Measurements from ENCODE around the gene PVALEF. TPM values are rescaled to one million over a fixed set of nuclear protein-coding genes. Genes with fewer than 3 reads are reported as not detected.

Gene PVALEF
- total and polyA plus RNA-seq, 2 of the 8 experiments (the other 6 are each of a cell fraction or from before 2014, with no cell fraction given) = 0.03 TPM; not detected in 1

GRCh38 chr17:81170727-81171494, 5.6 kb downstream of the PVALEF start:
- Histone ChIP-seq H4K20me1 (replicated peaks in 1 of 2; ENCODE audit: control insufficient read depth in 1 of 2, insufficient read depth in 2 of 2, low read length in 2 of 2) (peaks cover 0 to 8% of the 10 kb centered on the region in 2 experiments), H4K8ac (ENCODE audit: extremely low read depth, insufficient read depth, low read length) (no peak overlapping the region), H3K4me1 (replicated peaks in 1 of 4; ENCODE audit: control insufficient read depth in 3 of 4, insufficient read depth in 4 of 4, low read length in 3 of 4) (peaks cover 0 to 4% (median 0%) of the 10 kb centered on the region in 4 experiments; a peak in 2 of 7 replicates), H2BK5ac (ENCODE audit: low read depth, low read length) (no peak overlapping the region), H3K27me3 (replicated peaks in 1 of 4; ENCODE audit: control insufficient read depth in 3 of 4, extremely low read depth in 1 of 4, insufficient read depth in 3 of 4, low read length in 3 of 4) (peaks cover 0 to 7% (median 3%) of the 10 kb centered on the region in 4 experiments; a peak in 4 of 7 replicates), H3K56ac (replicated peaks; ENCODE audit: insufficient read length, low read depth, low read length) (no peak overlapping the region), H2BK120ac (replicated peaks; ENCODE audit: low read depth, low read length) (no peak overlapping the region), H2BK12ac (ENCODE audit: low read depth, low read length) (no peak overlapping the region), H3K79me1 (ENCODE audit: low read depth, low read length) (no peaks in the 10 kb centered on the region; the same call in 1 of the 2 replicates), H2AK5ac (ENCODE audit: low read depth, low read length) (no peak overlapping the region), H3K4me2 (ENCODE audit: insufficient read depth in 1 of 2, low read depth in 2 of 2, low read length in 2 of 2) (no peak overlapping the region), H2AFZ (ENCODE audit: low read length) (no peak overlapping the region), H3K4me3 (ENCODE audit: extremely low read depth in 1 of 4, insufficient read depth in 2 of 4, low read depth in 3 of 4, low read length in 4 of 4) (no peak overlapping the region), H3K4ac (replicated peaks; ENCODE audit: insufficient read length, low read depth, low read length) (no peak overlapping the region), H3K23ac (ENCODE audit: insufficient read length) (no peak overlapping the region), H3K14ac (ENCODE audit: insufficient read length) (no peak overlapping the region), H2BK15ac (ENCODE audit: low read length) (no peak overlapping the region), H3K18ac (ENCODE audit: extremely low read depth, low read length) (no peak overlapping the region), H3K79me2 (ENCODE audit: control insufficient read depth in 1 of 2, insufficient read depth in 2 of 2, low read length in 2 of 2) (peaks cover 0 to 4% of the 10 kb centered on the region in 2 experiments; a peak in 2 of 4 replicates), H3K27ac (ENCODE audit: low read depth, low read length) (no peak overlapping the region), H3K36me3 (ENCODE audit: control insufficient read depth in 2 of 4, insufficient read depth in 4 of 4, low read length in 3 of 4) (no peaks in the 10 kb centered on the region; a peak in 1 of 8 replicates), H2BK20ac (ENCODE audit: low read length) (no peak overlapping the region), H3K9me3 (ENCODE audit: insufficient read depth in 2 of 2, low read depth in 1 of 2, low read length in 1 of 2) (no peaks in the 10 kb centered on the region), H3K23me2 (ENCODE audit: low read depth, low read length) (peaks cover 9% of the 10 kb centered on the region), H4K5ac (ENCODE audit: insufficient read length, low read depth, low read length) (no peak overlapping the region), H3K9ac (replicated peaks in 1 of 4; ENCODE audit: extremely low read depth in 1 of 4, low read depth in 3 of 4, low read length in 3 of 4) (no peak overlapping the region), H4K91ac (replicated peaks; ENCODE audit: insufficient read length, low read length) (no peak overlapping the region)
- ChIA-PET CTCF (ENCODE audit: partially characterized antibody) (interaction anchor here (0.8 to 1.4 kb wide), 3 partner anchors 22 to 595 kb away, joined by 3 read pairs; no protein-coding TSS in a partner anchor), POLR2A (ENCODE audit: partially characterized antibody) (interaction anchor here (1.2 to 1.6 kb wide), 3 partner anchors 9 to 37 kb away, joined by 3 to 5 read pairs (median 3); no protein-coding TSS in a partner anchor)
- 87% methylated on average over 15 of the region's 15 CpGs; no CpG with 5 or more reads in 1 of the 2 experiments for WGBS, 2 experiments (ENCODE audit: extremely low coverage in 1 of 2, insufficient coverage in 1 of 2, insufficient read length in 1 of 2, insufficient replicate concordance in 2 of 2, low coverage in 1 of 2, low lambda C conversion rate in 2 of 2, missing lambda C conversion rate in 1 of 2)
- no peak for DNase-seq (ENCODE audit: low read depth in 1 of 2, low spot score in 2 of 2)
- FAIRE-seq = no peak
- TF ChIP-seq HDAC6 (IDR thresholded peaks at IDR 0.05; ENCODE audit: low read depth, low read length) (no peak), TCF12 (IDR thresholded peaks at IDR 0.05; ENCODE audit: low read depth, low read length) (no peak), RNF2 (IDR thresholded peaks at IDR 0.05; ENCODE audit: borderline replicate concordance, low read depth, low read length, missing control alignments, poor library complexity, severe bottlenecking) (no peak), JUN (IDR thresholded peaks at IDR 0.05; ENCODE audit: low read depth, low read length) (no peak), ASH2L (IDR thresholded peaks at IDR 0.05; ENCODE audit: low read length) (no peak), YY1 (IDR thresholded peaks at IDR 0.05; ENCODE audit: low read depth, low read length) (no peak), CBX8 (IDR thresholded peaks at IDR 0.05; ENCODE audit: borderline replicate concordance, low read depth, low read length) (no peak), POU5F1 (IDR thresholded peaks at IDR 0.05; ENCODE audit: low read depth, low read length) (no peak), RFX5 (IDR thresholded peaks at IDR 0.05; ENCODE audit: borderline replicate concordance, low read depth, low read length) (no peak), BACH1 (IDR thresholded peaks at IDR 0.05; ENCODE audit: low read length) (no peak), BCL11A (IDR thresholded peaks at IDR 0.05; ENCODE audit: low read depth in 2 of 2, low read length in 2 of 2) (no peak), HDAC2 (IDR thresholded peaks at IDR 0.05; ENCODE audit: borderline replicate concordance in 1 of 2, low read depth in 2 of 2, low read length in 2 of 2) (no peak)
